Mononuclear cell (primary cell): ENCODE data around the gene ROBO2. TPM values are rescaled to one million over a fixed set of nuclear protein-coding genes. Genes with fewer than 3 reads are reported as not detected.

Source experiments
- H3K27me3 ChIP-seq: 2 replicates; pipeline ENCODE4 v1.6.0; 2011; ENCODE audit warnings: low read length, control low read depth; ENCODE audit not compliant: insufficient read depth
- H3K4me1 ChIP-seq: 2 replicates; pipeline ENCODE4 v1.5.1; 2011; ENCODE audit warnings: mild to moderate bottlenecking, low read length, control low read depth; ENCODE audit not compliant: insufficient read depth
- H3K4me3 ChIP-seq: 2 replicates; pipeline ENCODE4 v1.5.1; 2011; ENCODE audit warnings: mild to moderate bottlenecking, low read length, moderate library complexity
- H3K9me3 ChIP-seq: 2 replicates; pipeline ENCODE4 v1.5.1; 2011; ENCODE audit warnings: low read depth, mild to moderate bottlenecking, control low read depth, low read length
- total RNA-seq: library from RNA; depleted of rRNA; stranded (reverse); fragments of >200 nt; gene quantifications from one replicate; pipeline ENCODE4 v1.2.3, GENCODE V29; 2012

ROBO2 gene
- total RNA-seq, 1 donor: under 0.01 TPM

DNA sequence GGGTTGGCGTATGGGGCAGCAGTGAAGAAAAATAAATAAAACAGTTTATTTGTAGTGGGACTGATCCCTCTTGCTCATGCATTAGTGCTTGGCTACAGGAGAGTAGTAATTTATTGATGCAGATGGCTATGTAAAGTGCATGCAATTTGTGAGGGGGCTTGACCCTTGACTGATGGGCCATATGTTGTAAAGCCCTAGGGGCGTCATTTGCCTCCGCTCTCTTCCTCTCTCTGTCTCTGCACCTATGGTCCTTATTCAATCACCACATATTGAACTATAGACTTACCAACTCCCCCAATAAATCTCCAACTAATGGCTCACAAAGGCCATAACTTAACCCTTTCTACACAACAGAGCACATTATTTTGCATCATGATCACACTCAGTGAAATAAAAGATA, 227.7 kb downstream of the ROBO2 start:
- Histone ChIP-seq H3K4me1 (no peaks in the 10 kb centered on the region), H3K27me3 (no peaks in the 10 kb centered on the region), H3K9me3 (no peaks in the 10 kb centered on the region), H3K4me3 (no peak overlapping the region)

GRCh38 chr3:77271306-77271705, 231.4 kb downstream of the ROBO2 start:
- Histone ChIP-seq H3K27me3 (no peaks in the 10 kb centered on the region), H3K4me3 (no peak overlapping the region), H3K9me3 (no peaks in the 10 kb centered on the region), H3K4me1 (no peaks in the 10 kb centered on the region)

DNA sequence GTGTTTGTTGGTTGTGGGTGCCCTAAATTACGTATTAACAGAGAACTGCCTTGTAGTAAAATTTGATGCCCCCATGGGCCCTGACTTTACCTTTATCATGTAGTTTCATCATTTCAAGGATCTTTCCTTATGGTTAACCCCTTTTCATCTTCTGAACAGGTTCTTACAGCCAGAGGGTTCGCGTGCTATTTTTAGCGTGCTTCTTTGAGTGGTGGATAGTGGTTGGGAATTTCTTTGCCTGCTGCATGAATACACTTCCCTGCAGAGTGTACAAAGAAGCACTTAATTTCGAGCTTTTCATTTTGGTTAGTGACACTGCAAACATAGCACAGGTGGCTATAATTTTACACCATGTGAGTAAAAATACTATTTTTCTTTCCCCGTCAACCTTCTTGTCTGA, 231.8 kb downstream of the ROBO2 start:
- no peak overlapping the region for H3K4me3 ChIP-seq
- H3K9me3 ChIP-seq: no peaks in the 10 kb centered on the region
- no peaks in the 10 kb centered on the region for H3K27me3 ChIP-seq
- no peaks in the 10 kb centered on the region for H3K4me1 ChIP-seq

DNA sequence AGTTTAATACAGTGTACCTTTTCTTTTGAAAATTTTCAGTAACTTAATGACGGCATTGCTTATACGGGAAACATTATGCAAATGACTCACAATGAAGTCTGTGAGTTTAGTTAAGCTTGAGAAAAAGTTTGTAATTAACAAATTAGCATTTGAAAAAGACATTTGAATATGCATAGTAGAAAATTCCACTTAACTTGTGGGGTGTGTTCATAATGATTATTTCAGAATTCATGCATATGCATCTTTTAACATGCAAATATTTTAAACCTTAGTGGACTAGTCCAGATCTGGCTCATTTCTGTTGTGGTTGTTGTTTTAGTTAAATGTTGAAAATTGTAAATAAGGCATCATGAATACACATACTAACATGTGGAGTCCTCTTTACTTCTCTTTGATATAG, 239.4 kb downstream of the ROBO2 start:
- H3K4me3 ChIP-seq: no peak overlapping the region
- H3K9me3 ChIP-seq: no peaks in the 10 kb centered on the region
- H3K4me1 ChIP-seq: no peaks in the 10 kb centered on the region
- H3K27me3 ChIP-seq: no peaks in the 10 kb centered on the region

DNA sequence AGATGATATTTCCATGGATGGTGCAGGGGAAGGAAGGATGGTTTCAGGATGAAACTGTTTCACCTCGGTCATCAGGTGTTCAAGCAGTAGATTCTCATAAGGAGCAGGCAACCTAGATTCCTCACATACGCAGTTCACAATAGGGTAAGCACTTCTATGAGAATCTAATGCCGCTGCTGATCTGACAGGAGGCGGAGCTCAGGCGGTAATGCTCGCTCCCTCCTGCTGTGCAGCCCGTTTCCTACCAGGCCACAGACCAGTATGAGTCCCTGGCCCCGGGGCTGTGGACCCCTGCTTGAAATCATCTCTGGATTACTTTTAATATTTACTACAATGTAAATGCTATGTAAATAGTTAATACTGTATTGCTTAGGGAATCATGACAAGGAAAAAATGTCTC, 241.8 kb downstream of the ROBO2 start:
- Histone ChIP-seq H3K27me3 (no peaks in the 10 kb centered on the region), H3K4me3 (no peak overlapping the region), H3K9me3 (no peaks in the 10 kb centered on the region), H3K4me1 (no peaks in the 10 kb centered on the region)

GRCh38 chr3:77283108-77283507, 243.2 kb downstream of the ROBO2 start:
- H3K4me3 ChIP-seq: no peak overlapping the region
- no peaks in the 10 kb centered on the region for H3K4me1 ChIP-seq
- no peaks in the 10 kb centered on the region for H3K9me3 ChIP-seq
- no peaks in the 10 kb centered on the region for H3K27me3 ChIP-seq

GRCh38 chr3:77288348-77288747, 248.4 kb downstream of the ROBO2 start:
- Histone ChIP-seq H3K9me3 (peaks cover 6% of the 10 kb centered on the region), H3K4me3 (no peak overlapping the region), H3K27me3 (no peaks in the 10 kb centered on the region), H3K4me1 (no peaks in the 10 kb centered on the region)

DNA sequence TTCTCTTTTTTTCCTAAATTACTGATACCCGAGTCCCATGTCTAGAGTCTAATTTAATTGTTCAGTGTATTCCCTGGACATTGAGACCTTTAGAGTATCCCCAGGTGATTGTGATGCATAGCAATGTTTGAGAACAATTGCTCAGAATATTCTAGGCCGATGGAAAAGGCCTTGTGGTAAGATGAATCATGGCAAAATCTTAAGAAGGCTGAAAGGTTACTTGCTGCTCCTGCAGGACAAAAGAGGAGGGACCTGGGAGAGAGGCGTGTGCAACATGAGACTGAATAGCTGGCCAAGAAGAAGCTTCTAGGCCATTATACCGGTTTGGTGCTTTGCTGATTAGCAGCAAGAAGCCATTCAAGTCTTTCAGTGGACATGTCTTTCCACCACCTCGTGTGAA, 256.6 kb downstream of the ROBO2 start:
- H3K9me3 ChIP-seq: peaks cover 2% of the 10 kb centered on the region
- no peaks in the 10 kb centered on the region for H3K4me1 ChIP-seq
- no peaks in the 10 kb centered on the region for H3K27me3 ChIP-seq
- H3K4me3 ChIP-seq: no peak overlapping the region

DNA sequence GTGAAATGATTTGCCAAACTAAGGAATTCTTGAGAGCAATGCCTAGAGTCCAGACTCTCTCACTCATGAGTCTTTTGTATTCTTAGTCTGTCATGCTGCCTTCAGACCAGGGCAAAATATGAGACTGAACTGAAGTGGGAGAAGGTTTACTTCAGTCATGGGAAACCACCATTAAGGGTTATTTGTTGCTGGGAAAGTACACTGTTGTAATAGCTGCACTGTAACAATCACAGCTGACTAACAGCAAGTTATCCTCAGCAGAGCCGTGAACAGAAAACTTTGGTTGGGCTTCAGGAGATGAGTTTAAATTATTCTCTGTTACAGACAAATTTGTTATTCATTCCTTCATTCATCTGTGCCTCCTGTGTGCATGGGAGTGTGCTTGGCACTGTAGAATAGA, 258.5 kb downstream of the ROBO2 start:
- Histone ChIP-seq H3K4me1 (no peaks in the 10 kb centered on the region), H3K4me3 (no peak overlapping the region), H3K27me3 (no peaks in the 10 kb centered on the region), H3K9me3 (no peaks in the 10 kb centered on the region)

DNA sequence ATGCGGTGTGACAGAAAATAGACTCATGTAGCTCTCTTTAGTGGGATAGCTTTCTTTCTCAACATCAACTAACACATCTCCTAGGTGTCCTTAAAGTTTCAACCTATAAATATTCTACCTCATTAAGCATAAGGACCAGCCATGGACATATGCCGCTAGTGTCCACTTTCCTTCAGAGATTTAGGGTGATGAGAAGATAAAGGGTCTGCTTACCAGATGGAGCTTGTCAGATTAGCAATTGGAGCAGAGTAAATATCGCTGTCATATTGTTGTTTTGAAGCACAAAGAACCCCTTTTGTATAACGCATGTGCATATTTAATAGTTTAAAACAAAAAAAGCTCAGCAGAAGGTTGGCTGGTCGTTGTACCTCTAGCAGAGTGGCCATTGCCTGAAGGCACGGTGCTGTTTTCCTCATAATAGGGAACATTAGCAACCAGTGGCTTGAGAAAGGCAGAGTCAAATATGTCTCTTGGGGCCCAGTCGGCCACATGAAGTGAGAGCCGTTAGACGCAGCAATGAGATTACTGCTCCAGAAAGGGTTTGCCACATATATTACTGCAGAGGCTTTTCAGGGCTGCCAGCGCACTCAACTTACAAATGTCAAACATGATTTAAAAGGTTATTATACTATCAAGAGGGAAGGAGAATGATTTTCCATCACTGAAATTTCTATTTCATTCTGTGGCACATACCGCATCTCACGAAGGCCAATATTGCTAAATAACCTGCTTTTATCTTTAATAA, 264.2 kb downstream of the ROBO2 start:
- no peaks in the 10 kb centered on the region for H3K27me3 ChIP-seq
- no peaks in the 10 kb centered on the region for H3K9me3 ChIP-seq
- H3K4me3 ChIP-seq: no peak overlapping the region
- no peaks in the 10 kb centered on the region for H3K4me1 ChIP-seq

DNA sequence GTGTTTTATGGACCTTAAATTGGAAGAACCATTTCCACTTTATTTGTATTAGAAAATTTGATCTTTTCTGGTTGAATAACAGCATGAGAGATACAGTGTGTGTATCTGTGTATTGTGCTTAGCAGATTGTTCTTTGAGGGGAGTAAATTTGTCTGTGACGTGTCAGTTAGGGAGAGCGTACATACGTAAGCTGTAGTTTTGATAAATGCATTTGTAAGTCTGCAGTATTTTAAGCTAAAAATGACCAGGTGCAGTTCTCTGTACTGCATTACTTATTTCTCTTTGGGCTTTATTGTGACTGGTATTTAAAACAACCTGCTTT, 264.8 kb downstream of the ROBO2 start:
- no peaks in the 10 kb centered on the region for H3K9me3 ChIP-seq
- no peaks in the 10 kb centered on the region for H3K27me3 ChIP-seq
- H3K4me3 ChIP-seq: no peak overlapping the region
- H3K4me1 ChIP-seq: no peaks in the 10 kb centered on the region

GRCh38 chr3:77309460-77309859, 269.6 kb downstream of the ROBO2 start:
- no peaks in the 10 kb centered on the region for H3K9me3 ChIP-seq
- no peaks in the 10 kb centered on the region for H3K4me1 ChIP-seq
- no peak overlapping the region for H3K4me3 ChIP-seq
- no peaks in the 10 kb centered on the region for H3K27me3 ChIP-seq

DNA sequence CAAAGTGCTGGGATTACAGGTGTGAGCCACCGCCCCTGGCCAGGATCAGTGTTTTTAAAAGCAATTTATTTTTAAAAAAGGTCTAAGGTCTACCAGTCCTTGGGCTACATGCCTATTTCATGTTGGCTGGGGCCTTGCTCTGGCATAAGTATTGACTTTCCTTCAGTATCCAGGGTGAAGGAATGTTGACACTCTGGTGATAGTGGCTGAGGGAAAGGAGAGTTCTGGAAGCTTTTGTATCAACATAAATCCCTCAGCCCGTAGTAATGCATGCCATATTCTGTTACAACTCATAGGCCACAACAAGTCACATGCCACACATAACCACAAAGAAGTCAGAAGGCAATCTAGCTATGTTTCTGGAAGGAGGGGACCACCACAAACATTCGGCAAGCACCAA, 273.9 kb downstream of the ROBO2 start:
- no peaks in the 10 kb centered on the region for H3K4me1 ChIP-seq
- H3K4me3 ChIP-seq: no peak overlapping the region
- H3K9me3 ChIP-seq: no peaks in the 10 kb centered on the region
- no peaks in the 10 kb centered on the region for H3K27me3 ChIP-seq

- no peaks in the 10 kb centered on the region for H3K9me3 ChIP-seq
- H3K4me3 ChIP-seq: no peak overlapping the region
- H3K27me3 ChIP-seq: no peaks in the 10 kb centered on the region
- no peaks in the 10 kb centered on the region for H3K4me1 ChIP-seq
Measured at GRCh38 chr3:77319711-77320110, 279.8 kb downstream of the ROBO2 start.

GRCh38 chr3:77320514-77320913, 280.6 kb downstream of the ROBO2 start:
- Histone ChIP-seq H3K4me1 (no peaks in the 10 kb centered on the region), H3K9me3 (no peaks in the 10 kb centered on the region), H3K4me3 (no peak overlapping the region), H3K27me3 (no peaks in the 10 kb centered on the region)

DNA sequence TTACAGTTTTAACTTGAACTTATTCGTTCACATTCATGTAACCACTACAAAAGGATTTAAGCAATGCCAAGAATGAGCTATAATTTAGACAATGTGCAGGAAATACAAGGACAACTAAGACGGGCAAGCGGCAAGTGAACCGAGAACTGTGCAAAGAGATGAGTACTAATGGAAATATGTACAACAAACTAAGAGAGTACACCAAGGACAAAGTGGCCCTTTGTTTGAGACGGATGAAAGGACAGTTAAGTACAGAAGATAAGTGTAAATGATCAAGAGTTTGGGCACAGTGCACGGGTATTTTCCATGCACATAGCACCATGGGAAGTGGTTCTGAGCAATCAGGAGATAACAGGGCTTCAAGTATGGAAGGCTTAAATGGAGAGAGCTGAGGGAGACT, 281.7 kb downstream of the ROBO2 start:
- Histone ChIP-seq H3K4me1 (no peaks in the 10 kb centered on the region), H3K27me3 (no peaks in the 10 kb centered on the region), H3K9me3 (no peaks in the 10 kb centered on the region), H3K4me3 (no peak overlapping the region)
